ENCODE data around the gene DPYSL4.

DPYSL4 gene

DNA sequence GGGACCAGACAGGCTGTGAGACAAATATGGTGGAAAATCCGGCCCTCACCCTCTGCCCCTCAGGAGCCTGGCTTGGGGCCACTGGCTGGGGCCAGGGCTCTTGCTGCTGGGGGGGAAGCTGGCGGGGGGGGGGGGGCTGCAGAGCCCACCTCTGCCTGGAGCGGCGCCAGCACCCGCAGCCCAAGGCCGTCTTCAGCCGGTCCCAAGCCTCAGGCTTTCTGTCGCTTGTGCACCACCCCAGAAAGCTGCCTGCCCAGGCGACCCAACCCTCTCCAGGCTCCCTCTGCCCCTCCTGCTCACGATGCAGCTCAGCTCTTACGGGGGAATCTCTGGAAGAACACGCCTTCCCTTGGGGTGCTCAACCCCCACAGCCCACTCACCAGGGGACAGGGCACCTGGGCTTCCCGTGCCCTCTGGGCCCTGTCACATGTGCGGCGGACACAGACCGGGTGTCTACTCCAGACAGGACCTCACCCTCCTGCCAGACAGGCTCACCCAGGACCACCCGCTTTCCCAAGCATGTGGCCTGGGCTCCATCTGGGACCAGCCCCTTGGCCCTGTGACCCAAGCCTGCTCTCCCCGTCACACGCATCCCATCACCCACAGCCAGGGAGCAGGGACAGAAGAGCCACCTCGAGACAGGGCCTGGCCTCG lies 43.9 kb downstream of the DPYSL4 start:
- no peak for DNase-seq

GRCh38 chr10:132231656-132232022 lies 44.9 kb downstream of the DPYSL4 start:
- no peak for DNase-seq

GRCh38 chr10:132232023-132232951 lies 45.5 kb downstream of the DPYSL4 start:
- DNase-seq, result peak; percentile 54 to 71

DNA sequence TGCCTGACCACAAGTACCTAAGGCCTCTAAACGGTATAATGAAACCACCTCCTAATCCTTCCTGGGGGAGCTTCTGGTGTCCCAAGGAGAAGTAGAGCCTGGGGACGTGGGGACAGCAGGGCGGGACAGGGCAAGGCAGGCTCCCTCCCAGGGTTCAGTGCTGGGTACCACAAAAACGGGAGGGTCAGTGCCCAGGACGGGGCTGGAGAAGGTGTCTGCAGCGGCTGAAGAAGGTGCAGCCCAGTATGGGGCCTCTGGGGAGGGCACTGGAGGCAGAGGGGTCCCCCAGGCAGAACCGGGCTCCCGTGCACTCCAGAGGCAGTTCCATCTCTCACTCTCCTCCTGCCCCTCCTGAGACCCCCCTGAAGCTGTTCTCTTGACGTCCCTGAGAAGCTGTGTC lies 46.2 kb downstream of the DPYSL4 start:
- DNase-seq, result no peak

- DNase-seq, result no peak
These were observed 46.8 kb downstream of the DPYSL4 start for GRCh38 chr10:132233501-132234085.

DNA sequence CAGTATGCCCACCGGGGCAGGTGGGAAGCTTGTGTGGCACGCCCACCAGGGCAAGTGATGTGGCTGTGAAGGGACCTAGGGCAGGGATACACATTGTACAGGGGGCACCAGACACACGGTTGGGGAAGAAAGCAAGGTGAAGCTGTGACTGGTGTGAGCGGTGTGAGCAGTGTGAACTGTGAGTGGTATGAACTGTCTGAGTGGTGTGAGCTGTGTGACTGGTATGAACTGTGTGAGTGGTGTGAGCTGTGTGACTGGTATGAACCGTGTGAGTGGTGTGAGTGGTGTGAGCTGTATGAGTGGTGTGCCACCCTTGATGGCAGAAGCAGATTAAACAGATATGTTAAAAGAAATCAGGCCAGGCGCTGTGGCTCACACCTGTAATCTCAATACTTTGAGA lies 48.1 kb downstream of the DPYSL4 start:
- no peak for DNase-seq

DNA sequence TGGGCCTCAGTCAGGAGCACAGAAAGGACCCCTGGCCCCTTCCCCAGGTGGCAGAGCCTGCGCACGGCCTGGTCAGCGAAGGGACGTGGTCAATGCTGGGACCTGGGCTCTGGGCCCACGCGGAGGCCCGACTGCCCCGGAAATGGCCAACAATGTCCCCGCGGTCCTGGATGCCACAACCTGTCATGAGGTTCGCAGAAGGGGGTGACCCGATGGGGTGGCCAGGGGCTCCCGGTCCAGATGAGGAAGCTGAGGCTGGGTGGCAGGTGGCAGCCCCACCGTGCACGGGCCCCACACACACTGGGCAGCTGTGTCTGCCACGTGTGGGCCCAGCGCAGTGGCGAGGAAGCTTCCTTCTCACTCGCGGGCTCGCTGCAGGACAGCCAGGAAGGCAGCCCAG lies 49.4 kb downstream of the DPYSL4 start:
- no peak for DNase-seq

GRCh38 chr10:132236881-132237280 lies 50.1 kb downstream of the DPYSL4 start:
- DNase-seq, result no peak

DNA sequence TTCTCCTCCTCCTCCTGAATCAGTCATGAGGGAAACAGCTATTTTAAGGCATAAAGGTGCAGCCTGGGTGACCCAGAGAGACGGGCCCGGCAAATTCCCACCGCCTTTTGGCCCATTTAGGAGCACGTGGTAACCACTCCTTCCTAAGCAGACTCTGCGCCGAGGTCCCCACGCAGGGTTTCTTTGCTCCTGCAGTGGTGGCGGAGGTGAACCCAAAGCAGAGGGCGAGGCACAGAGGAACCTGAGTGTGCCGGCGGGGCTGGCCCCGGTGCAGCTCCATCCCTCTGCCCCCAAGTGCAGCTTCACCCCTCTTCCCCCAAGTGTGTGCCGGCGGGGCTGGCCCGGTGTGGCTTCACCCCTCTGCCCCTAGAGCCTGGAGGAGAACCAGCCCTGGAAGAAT lies 50.6 kb downstream of the DPYSL4 start:
- no peak for DNase-seq

DNA sequence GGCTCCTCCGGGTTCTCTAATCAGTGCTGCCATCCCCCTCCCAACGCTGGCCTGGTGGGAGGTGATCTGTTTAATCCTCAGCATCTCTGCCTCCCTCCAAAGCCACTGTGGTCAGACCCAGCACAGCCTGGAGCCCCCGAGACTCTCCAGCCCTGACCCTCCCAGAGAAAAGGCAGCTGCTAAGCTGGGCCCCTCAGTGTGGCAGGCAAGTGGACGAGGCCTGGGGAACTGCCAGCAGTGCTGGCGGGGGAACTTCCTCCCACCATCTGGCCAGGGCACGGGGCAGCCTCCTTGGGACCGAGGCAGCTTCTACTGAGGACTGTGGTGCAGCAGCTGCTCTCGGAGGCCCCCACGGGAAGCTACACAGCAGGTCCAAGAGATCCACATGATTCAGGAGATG lies 51.1 kb downstream of the DPYSL4 start:
- no peak for DNase-seq

GRCh38 chr10:132238371-132239125 lies 51.8 kb downstream of the DPYSL4 start:
- DNase-seq, result no peak

- no peak for DNase-seq
These were observed 52.6 kb downstream of the DPYSL4 start for GRCh38 chr10:132239126-132240031.

- DNase-seq, result no peak
These were observed 53.4 kb downstream of the DPYSL4 start for GRCh38 chr10:132240156-132240555.

DNA sequence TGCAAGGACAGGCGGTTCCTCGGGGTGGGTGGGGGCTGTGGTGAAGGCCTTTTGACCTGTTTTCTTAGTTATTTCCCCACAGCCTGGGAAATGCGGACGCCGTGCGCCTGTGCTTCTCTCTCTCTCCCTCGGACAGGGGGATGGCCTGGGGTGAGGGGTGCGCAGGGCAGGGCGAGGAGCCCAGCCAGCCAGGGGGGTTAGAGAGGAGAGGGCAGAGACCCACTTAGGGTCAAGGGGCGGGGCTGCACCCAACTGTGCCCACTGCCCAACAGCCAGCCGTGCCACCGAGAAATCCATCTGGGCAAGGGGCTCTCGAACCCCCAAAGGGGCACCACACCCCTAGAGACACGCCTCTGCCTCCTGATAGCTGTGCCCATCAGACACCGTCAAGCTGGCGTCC lies 53.8 kb downstream of the DPYSL4 start:
- no peak for DNase-seq

- DNase-seq, result no peak
These were observed 54.3 kb downstream of the DPYSL4 start for GRCh38 chr10:132241086-132241485.

- no peak for DNase-seq
These were observed 54.7 kb downstream of the DPYSL4 start for GRCh38 chr10:132241496-132241895.

GRCh38 chr10:132242103-132242840 lies 55.5 kb downstream of the DPYSL4 start:
- DNase-seq, result no peak

- no peak for DNase-seq
These were observed 56.4 kb downstream of the DPYSL4 start for GRCh38 chr10:132243141-132243540.

- DNase-seq, result no peak
These were observed 56.9 kb downstream of the DPYSL4 start for GRCh38 chr10:132243626-132244025.

- DNase-seq, result no peak
These were observed 58.3 kb downstream of the DPYSL4 start for GRCh38 chr10:132245056-132245455.

- no peak for DNase-seq
These were observed 59.5 kb downstream of the DPYSL4 start for GRCh38 chr10:132246296-132246695.

Data from AML-193 (cell line).